Activated naive CD8-positive, alpha-beta T cell treated with anti-CD3 and anti-CD28 coated beads, Interleukin-2, amount 50 U/mL, for 16 hours (primary cell): Measurements from ENCODE around the gene PSG6.
"Not testable (repeated sequence)": the region's sequence is repeated elsewhere in the genome, so short reads cannot be mapped to it uniquely, and the experiment has no call there.

Source experiments
- DNase-seq: peaks from one replicate; pipeline ENCODE4 v3.0.0-alpha.2; 2020; ENCODE audit warnings: low read depth, low spot score

The PSG6 gene

DNA sequence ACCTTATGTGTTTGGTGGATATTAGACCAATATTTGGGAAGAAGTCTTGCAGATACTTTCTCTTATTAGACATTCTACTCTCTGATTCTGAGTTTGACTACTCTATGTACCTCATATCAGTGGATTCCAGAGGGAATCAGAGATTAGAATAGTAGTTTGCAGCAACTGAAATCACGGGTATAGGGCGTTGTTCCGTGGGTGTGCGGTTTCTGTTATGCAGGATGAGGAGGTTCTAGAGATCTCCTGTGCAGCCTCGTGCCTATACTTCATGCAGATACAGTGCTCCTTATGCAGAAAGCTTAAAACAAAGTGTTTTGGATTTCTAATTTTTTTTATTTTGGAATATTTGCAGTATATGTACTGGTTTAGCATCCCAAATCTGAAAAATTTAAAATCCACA lies 6.0 kb downstream of the PSG6 start:
- DNase-seq, result not testable (repeated sequence)

DNA sequence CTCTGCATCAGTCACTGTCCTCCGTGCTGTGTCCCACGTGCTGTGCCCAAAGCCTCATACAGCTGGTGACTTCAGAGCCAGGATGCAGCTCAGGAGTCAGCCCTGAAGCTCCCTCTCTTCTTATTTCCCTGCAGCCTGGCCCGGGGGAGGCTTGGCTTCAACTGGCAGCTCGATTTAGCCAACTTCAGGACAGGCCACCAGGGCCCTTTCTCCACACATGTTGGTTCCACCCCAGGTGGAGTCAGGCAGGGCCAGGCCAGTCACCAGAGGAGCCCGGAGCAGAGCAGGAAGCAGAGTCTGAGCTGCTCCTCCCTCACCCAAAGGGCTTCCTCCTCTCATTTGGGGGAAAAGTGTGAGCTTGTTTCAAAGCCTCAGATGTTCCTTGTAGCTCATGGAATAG lies 11.5 kb downstream of the PSG6 start:
- not testable (repeated sequence) for DNase-seq

GRCh38 chr19:42900561-42900960 lies 17.1 kb downstream of the PSG6 start:
- not testable (repeated sequence) for DNase-seq

- DNase-seq, result not testable (repeated sequence)
These were observed 18.0 kb downstream of the PSG6 start for GRCh38 chr19:42899674-42900073.

DNA sequence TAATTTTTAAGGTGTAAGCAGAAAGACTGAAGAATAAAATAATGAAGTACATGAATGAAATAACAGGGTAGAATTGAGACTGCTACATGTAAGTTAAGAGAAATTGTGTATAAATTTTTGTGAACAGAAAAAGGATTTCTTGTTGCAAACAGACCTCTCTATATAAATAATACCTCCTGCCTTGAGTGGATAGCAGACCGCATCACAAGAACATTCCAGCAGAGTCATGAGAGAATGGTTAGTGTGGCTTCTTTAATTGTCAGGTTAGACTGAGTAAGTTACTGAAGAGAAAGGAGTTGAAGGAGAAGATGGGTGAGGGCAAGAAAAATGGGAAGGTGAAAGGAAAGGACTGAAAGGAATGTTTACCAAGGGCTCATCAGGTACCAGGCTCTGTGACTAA lies 18.6 kb downstream of the PSG6 start:
- DNase-seq, result not testable (repeated sequence)

DNA sequence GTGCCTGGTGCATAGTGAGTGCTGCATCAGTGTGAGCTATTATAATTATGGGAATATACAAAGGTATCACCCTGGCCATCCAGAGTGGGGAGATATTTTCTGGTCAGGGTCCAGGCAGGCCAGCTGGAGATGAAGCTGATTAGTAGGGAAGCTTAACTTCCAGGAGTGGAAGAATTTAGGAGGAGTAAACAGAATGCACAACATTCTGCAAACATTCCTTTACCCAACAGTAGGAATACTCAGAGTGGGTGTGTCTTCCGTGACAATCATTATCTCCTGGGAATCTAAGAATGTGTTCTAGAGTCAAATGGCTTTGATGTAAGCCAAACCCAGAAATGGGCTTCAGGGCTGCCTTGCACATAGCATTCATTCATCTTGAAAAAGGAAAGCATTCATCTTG lies 19.0 kb downstream of the PSG6 start:
- not testable (repeated sequence) for DNase-seq

GRCh38 chr19:42897729-42898128 lies 20.0 kb downstream of the PSG6 start:
- DNase-seq, result not testable (repeated sequence)

GRCh38 chr19:42890446-42890845 lies 27.2 kb downstream of the PSG6 start:
- not testable (repeated sequence) for DNase-seq

DNA sequence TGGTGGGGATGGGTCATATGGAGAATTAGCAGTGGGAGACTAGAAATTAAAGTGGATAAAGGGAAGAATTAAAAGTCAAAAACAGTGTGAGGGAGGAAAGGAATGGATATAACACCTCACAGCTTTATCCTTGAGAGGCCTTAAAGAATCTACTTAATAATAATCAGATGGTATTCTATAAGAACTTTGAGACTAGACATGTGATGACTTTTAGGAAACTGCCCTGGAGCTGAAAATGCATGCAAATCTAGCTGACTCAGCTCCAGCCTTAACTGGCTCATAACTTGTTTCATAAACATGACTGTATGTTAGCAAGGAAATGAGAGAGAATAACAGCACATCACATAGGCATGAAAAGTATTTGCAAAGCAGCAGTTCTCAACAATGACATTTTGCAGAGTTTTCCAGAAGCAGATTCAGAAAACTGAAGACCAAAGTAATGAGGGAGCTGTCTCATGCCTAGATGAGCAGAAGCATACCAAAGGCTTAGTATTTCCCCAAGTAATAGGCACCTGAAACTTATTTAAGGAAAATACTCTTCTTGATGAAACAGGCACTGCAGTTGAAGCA lies 29.7 kb downstream of the PSG6 start:
- DNase-seq, result not testable (repeated sequence)

DNA sequence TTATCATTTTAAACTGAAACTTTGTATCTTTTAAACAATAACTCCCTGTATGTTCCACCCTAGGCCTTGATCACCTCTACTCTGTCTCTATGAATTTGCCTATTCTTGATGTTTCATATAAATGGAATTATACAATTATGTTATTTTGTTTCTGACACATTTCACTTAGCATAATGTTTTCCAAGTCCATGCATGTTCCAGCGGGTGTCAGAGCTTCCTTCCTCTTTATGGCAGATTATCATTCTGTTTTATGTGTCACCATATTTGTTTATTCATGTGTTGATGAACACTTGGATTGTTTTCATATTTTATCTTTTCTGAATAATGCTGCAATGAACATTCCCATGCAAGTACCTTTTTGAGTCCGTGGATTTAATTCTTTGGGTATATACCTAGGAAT lies 35.0 kb downstream of the PSG6 start:
- not testable (repeated sequence) for DNase-seq

- not testable (repeated sequence) for DNase-seq
These were observed 35.7 kb downstream of the PSG6 start for GRCh38 chr19:42882010-42882409.

DNA sequence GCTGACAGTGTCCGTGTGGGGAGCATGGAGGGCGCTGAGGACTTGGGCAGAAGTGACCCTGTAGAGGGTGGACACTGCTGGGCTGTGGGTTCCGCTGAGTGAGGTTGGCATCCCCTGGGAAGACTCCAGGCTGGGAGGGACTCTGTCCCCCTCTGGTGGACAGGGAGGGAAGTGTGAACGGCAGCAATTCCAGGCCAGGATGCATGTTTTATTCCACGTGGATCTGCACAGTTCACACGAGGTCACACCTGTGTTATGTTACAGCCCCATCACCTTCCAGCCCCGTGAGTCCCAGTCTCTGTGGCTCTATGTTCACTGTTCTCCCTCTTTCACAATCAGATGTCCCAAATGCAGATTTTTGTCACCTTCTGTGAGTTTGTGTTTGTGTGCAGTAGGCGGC lies 36.4 kb downstream of the PSG6 start:
- not testable (repeated sequence) for DNase-seq

GRCh38 chr19:42880621-42881020 lies 37.1 kb downstream of the PSG6 start:
- not testable (repeated sequence) for DNase-seq

- no peak for DNase-seq
These were observed 38.1 kb downstream of the PSG6 start, which contains the start of gene PSG1 for GRCh38 chr19:42879613-42880012. Gene PSG1, minus strand, starts transcription at chr19:42879713. Its CDS starts 132 bp downstream, at chr19:42879581.

DNA sequence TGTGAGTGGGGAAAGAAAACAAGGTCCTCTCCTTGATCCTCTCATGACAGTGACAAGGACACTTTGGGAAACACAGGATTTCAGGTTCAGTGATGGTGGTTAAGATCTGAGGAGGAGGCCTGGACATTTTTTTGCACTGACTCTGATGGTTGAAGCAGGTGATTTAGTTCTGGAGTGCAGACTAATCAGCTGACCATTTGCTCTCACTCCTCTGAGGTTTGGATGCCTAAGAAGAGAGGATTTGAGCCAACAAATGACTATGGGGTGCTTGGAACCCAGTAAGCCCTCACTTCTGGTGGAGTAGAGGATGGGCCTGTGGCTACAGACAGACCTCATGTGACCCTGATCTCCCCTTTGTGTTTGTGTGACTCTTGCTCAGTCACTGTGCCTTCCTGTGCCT lies 41.1 kb downstream of the PSG6 start:
- DNase-seq, result not testable (repeated sequence)

- not testable (repeated sequence) for DNase-seq
These were observed 41.8 kb downstream of the PSG6 start for GRCh38 chr19:42875881-42876280.

- not testable (repeated sequence) for DNase-seq
These were observed 42.5 kb downstream of the PSG6 start for GRCh38 chr19:42874901-42875813.

DNA sequence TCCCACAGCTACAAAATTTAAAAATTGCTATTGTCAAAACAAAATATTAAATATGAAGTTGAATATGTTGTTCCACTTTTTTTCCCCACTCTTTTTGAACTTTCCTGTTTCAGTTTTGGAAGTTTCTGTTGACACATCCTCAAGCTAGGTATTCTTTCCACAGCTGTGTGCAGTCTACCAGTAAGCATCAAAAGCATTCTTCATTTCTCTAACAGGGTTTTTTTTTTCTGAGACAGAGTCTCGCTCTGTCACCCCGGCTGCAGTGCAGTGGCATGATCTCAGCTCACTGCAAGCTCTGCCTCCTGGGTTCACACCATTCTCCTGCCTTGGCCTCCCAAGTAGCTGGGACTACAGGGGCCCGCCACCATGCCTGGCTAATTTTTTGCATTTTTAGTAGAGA lies 43.6 kb downstream of the PSG6 start:
- DNase-seq, result not testable (repeated sequence)

DNA sequence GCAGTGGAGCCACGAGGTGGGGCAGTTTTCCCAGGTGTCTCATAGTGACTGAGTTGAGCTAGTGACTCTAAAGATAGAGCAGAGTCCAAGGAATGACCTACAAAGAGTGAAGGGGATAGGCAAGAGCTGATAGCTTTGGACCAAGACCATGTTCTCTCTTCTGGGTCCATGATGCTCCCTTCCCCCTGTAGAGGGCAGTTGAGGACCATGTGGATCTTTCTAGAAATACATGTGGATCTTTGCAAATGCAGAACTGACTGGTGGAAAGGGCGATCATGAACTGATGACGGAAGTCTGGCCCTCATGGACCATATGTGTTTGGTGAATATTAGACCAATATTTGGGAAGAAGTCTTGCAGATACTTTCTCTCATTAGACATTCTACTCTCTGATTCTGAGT lies 45.1 kb downstream of the PSG6 start:
- DNase-seq, result no peak

GRCh38 chr19:42857544-42857867 lies 60.2 kb downstream of the PSG6 start:
- DNase-seq, result no peak

DNA sequence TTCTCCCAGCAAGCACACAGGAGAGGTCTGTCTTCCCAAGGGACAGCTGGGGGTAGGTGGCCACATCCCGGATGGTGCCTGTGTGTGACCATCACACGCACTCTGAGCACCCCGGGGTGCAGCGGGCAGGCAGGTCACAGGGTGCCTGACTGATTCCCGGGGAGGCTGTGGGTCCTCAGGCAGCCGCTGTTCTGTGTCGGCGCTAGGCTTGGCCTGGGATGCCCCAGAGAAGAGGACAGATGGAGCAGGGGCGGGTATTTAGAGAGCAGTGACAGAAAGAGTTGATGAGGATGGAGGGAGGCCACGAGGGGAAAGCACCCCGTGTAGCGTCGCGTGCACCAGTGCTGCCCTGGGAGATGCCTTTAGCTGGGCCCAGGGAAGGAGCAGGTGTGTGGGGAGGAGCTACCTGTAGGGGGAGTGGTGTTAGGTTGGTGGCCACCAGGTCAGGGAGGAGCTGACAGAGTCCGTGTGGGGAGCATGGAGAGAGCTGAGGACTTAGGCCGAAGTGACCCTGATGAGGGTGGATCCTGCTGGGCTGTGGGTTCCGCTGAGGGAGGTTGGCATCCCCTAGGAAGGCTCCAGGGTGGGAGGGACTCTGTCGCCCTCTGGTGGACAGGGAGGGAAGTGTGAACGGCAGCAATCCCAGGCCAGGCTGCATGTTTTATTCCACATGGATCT lies 60.7 kb downstream of the PSG6 start:
- DNase-seq, result not testable (repeated sequence)

- DNase-seq, result not testable (repeated sequence)
These were observed 62.9 kb downstream of the PSG6 start for GRCh38 chr19:42854745-42855144.
